ENCODE results near the gene ACR.
"Not testable (repeated sequence)": the region's sequence is repeated elsewhere in the genome, so short reads cannot be mapped to it uniquely, and the experiment has no call there.

- TF ChIP-seq CTCF, POLR2A (IDR thresholded peaks at IDR 0.05): not testable (repeated sequence)
Measured at GRCh38 chr22:50786936-50787335, 48.9 kb downstream of the ACR start.
